HepG2 (cell line): ENCODE measurements around the gene ZNF618. TPM values are rescaled to one million over a fixed set of nuclear protein-coding genes. Genes with fewer than 3 reads are reported as not detected.

Experiments used
- ATAC-seq: fragments of 200-7000 bp; cut with Tn5 transposase; 3 replicates; pipeline ENCODE4 v1.9.1; 2020; ENCODE audit warnings: mild to moderate bottlenecking, moderate library complexity
- BruUV-seq: library from RNA; stranded (reverse); fragments of 400-500 nt; replicated peaks from 2 replicates; lab custom pipeline; 2021; lab: Mats Ljungman, UMichigan
- CTCF ChIA-PET: fragments of 300-600 bp; formaldehyde crosslinking; extraction: SDS; loops from one replicate; lab custom pipeline; 2021; ENCODE audit warnings: low total read pairs, inconsistent platforms, low intra/inter-chr PET ratio; lab: Yijun Ruan, JAX
- POLR2A ChIA-PET: fragments of 350-600 bp; sonication (Branson Sonifier 250); formaldehyde crosslinking; loops from one replicate; lab custom pipeline; 2020; ENCODE audit warnings: antibody characterized with exemption, inconsistent platforms; lab: Yijun Ruan, JAX
- DNase-seq: peaks from one replicate; pipeline ENCODE4 v3.0.0-alpha.2; 2015; ENCODE audit warnings: low spot score
- FAIRE-seq: peaks from 3 replicates; lab custom pipeline; 2011; peaks lifted over from hg19 to GRCh38; lab: Jason Lieb, UNC
- H2AFZ ChIP-seq: one replicate; pipeline ENCODE4 v1.6.1; 2011; ENCODE audit warnings: low read length, inconsistent platforms
- H3K27ac ChIP-seq: fragments of 300-600 bp; 3 replicates; pipeline ENCODE4 v1.8.0; 2011; ENCODE audit warnings: mixed run types, mild to moderate bottlenecking, mixed read lengths, low read length, inconsistent platforms; ENCODE audit not compliant: insufficient read depth; ENCODE audit errors: extremely low read length
- H3K27me3 ChIP-seq, 2 experiments: fragments of 200-600 bp in 1 of 2; 2 replicates in 1 of 2; 3 replicates in 1 of 2; pipeline versions ENCODE4 v1.6.0 to v1.8.0; 2011; ENCODE audit warnings: low read length in 2 of 2, mild to moderate bottlenecking in 2 of 2, moderate library complexity in 2 of 2, inconsistent platforms in 1 of 2; ENCODE audit not compliant: insufficient read depth in 2 of 2, control insufficient read depth in 1 of 2
- H3K36me3 ChIP-seq, 2 experiments: fragments of 200-600 bp in 1 of 2; replicated peaks in 1 of 2; 2 replicates in 1 of 2; 3 replicates in 1 of 2; pipeline versions ENCODE4 v1.5.1 to v1.8.0; 2011; ENCODE audit warnings: low read length in 2 of 2, inconsistent platforms in 1 of 2; ENCODE audit not compliant: insufficient read depth in 2 of 2, control insufficient read depth in 1 of 2
- H3K4me1 ChIP-seq: 2 replicates; pipeline ENCODE4 v1.5.1; 2012; ENCODE audit warnings: low read length, inconsistent platforms; ENCODE audit not compliant: insufficient read depth
- H3K4me2 ChIP-seq: 2 replicates; pipeline ENCODE4 v1.6.0; 2011; ENCODE audit warnings: low read depth, low read length, inconsistent platforms
- H3K4me3 ChIP-seq, 3 experiments: fragments of 200-600 bp in 1 of 3; sonication (generic), shearing (Covaris generic) in 1 of 3; replicated peaks in 1 of 3; 2 replicates each; pipeline ENCODE4 v1.5.1; 2011 to 2016; ENCODE audit warnings: low read length in 3 of 3, inconsistent platforms in 2 of 3, low read depth in 2 of 3, mild to moderate bottlenecking in 2 of 3, control low read depth in 1 of 3, mixed read lengths in 1 of 3; ENCODE audit not compliant: insufficient read depth in 1 of 3
- H3K79me2 ChIP-seq: one replicate; pipeline ENCODE4 v1.6.1; 2011; ENCODE audit warnings: low read length, inconsistent platforms; ENCODE audit not compliant: insufficient read depth
- H3K9ac ChIP-seq: 2 replicates; pipeline ENCODE4 v1.6.0; 2011; ENCODE audit warnings: mild to moderate bottlenecking, low read depth, low read length, inconsistent platforms; ENCODE audit not compliant: insufficient read depth
- H3K9me3 ChIP-seq: 2 replicates; pipeline ENCODE4 v1.5.1; 2012; ENCODE audit warnings: mild to moderate bottlenecking, low read length
- H4K20me1 ChIP-seq: 2 replicates; pipeline ENCODE4 v1.6.0; 2011; ENCODE audit warnings: inconsistent platforms, mild to moderate bottlenecking, low read length, moderate library complexity; ENCODE audit not compliant: insufficient read depth
- BHLHE40 ChIP-seq: IDR thresholded peaks from 2 replicates; pipeline ENCODE4 v1.6.1; 2011; ENCODE audit warnings: low read length, improper control_type of control experiment
- KLF12 ChIP-seq: sonication (generic); formaldehyde crosslinking; IDR thresholded peaks from 2 replicates; pipeline ENCODE4 v1.4.0; 2020; ENCODE audit warnings: missing genetic modification reagents, borderline replicate concordance
- ZIK1 ChIP-seq: sonication (generic); formaldehyde crosslinking; IDR thresholded peaks from 2 replicates; pipeline ENCODE4 v1.5.0; 2020; ENCODE audit warnings: mild to moderate bottlenecking, low read depth, missing genetic modification reagents, borderline replicate concordance
- ZNF317 ChIP-seq: sonication (generic); formaldehyde crosslinking; IDR thresholded peaks from 2 replicates; pipeline ENCODE4 v1.5.0; 2020; ENCODE audit warnings: mild to moderate bottlenecking, missing genetic modification reagents
- ZNF766 ChIP-seq: sonication (generic); formaldehyde crosslinking; IDR thresholded peaks from 2 replicates; pipeline ENCODE4 v1.5.0; 2020; ENCODE audit warnings: missing genetic modification reagents, borderline replicate concordance
- WGBS: methylation state at CpG from one replicate; pipeline ENCODE4 v1.1.6; 2017; ENCODE audit warnings: low lambda C conversion rate; 5-methylcytosine and 5-hydroxymethylcytosine counted together
- in situ Hi-C: cut with HindIII; loops from 2 replicates; pipeline ENCODE4 v1.10.0; 2017; ENCODE audit warnings: low pct_unique_long_range_greater_than_20kb; ENCODE audit not compliant: extremely low pct_ligation_motif_present
- intact Hi-C: fragments of 100-400 bp; cut with micrococcal nuclease; formaldehyde crosslinking; loops from one replicate; pipeline ENCODE4 v1.10.0; 2022; ENCODE audit not compliant: unreplicated experiment
- polyA plus RNA-seq, 8 experiments: library from polyadenylated mRNA; depleted of rRNA in 3 of 8; stranded (reverse) in 7 of 8; unstranded in 1 of 8; fragments of >200 nt; fragmentation: Illumina TruSeq in 4 of 8; extraction: Trizol in 4 of 8; gene quantifications; 2 replicates each; pipeline versions ENCODE4 v1.2.1 to v1.2.3, GENCODE V29; 2011 to 2016; ENCODE audit warnings: low read depth in 4 of 8, missing spikeins in 1 of 8, mixed read lengths in 1 of 8; ENCODE audit not compliant: insufficient read depth in 1 of 8
- total RNA-seq, 5 experiments: library from RNA; depleted of rRNA; stranded (reverse); fragments of >200 nt; fragmentation: Illumina TruSeq; extraction: Trizol; gene quantifications; 2 replicates each; pipeline ENCODE4 v1.2.3, GENCODE V29; 2016; ENCODE audit warnings: low read depth in 1 of 5
- TF ChIP-seq, protein P1 (sequence below): sonication (generic); formaldehyde crosslinking; IDR thresholded peaks from 2 replicates; pipeline ENCODE4 v1.5.0; 2020; ENCODE audit warnings: missing genetic modification reagents
- TF ChIP-seq, protein P2 (sequence below): IDR thresholded peaks from 2 replicates; pipeline ENCODE4 v1.6.1; 2016; ENCODE audit warnings: low read depth, missing genetic modification reagents, missing compliant biosample characterization

Gene ZNF618
- total and polyA plus RNA-seq, 2 of the 13 experiments (the other 11 are each of a cell fraction or from before 2014, with no cell fraction given): 0.07 TPM

DNA sequence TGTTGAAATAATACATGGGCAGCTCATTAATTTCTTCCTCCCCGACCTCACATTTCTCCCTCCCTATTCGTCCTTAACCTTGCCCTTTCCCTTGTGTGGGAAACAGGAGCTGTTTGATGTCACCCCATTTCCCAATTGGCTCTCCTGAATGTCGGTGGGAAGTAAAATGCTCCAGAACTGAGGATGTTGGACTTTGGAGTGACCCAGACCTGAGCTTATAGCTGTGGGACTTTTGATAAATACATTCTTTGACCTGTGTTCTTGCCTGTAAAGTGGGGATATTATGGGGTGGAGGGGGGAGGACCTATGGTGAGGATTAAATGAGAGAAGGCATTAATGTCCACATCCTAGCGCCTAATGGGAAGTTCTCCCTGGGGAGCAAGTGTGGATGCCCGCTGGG lies 91.3 kb downstream of the ZNF618 start (continued):
- TF ChIP-seq, protein P1, sequence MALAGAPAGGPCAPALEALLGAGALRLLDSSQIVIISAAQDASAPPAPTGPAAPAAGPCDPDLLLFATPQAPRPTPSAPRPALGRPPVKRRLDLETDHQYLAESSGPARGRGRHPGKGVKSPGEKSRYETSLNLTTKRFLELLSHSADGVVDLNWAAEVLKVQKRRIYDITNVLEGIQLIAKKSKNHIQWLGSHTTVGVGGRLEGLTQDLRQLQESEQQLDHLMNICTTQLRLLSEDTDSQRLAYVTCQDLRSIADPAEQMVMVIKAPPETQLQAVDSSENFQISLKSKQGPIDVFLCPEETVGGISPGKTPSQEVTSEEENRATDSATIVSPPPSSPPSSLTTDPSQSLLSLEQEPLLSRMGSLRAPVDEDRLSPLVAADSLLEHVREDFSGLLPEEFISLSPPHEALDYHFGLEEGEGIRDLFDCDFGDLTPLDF (CRISPR knock-in tag): no peak
- TF ChIP-seq, protein P2, sequence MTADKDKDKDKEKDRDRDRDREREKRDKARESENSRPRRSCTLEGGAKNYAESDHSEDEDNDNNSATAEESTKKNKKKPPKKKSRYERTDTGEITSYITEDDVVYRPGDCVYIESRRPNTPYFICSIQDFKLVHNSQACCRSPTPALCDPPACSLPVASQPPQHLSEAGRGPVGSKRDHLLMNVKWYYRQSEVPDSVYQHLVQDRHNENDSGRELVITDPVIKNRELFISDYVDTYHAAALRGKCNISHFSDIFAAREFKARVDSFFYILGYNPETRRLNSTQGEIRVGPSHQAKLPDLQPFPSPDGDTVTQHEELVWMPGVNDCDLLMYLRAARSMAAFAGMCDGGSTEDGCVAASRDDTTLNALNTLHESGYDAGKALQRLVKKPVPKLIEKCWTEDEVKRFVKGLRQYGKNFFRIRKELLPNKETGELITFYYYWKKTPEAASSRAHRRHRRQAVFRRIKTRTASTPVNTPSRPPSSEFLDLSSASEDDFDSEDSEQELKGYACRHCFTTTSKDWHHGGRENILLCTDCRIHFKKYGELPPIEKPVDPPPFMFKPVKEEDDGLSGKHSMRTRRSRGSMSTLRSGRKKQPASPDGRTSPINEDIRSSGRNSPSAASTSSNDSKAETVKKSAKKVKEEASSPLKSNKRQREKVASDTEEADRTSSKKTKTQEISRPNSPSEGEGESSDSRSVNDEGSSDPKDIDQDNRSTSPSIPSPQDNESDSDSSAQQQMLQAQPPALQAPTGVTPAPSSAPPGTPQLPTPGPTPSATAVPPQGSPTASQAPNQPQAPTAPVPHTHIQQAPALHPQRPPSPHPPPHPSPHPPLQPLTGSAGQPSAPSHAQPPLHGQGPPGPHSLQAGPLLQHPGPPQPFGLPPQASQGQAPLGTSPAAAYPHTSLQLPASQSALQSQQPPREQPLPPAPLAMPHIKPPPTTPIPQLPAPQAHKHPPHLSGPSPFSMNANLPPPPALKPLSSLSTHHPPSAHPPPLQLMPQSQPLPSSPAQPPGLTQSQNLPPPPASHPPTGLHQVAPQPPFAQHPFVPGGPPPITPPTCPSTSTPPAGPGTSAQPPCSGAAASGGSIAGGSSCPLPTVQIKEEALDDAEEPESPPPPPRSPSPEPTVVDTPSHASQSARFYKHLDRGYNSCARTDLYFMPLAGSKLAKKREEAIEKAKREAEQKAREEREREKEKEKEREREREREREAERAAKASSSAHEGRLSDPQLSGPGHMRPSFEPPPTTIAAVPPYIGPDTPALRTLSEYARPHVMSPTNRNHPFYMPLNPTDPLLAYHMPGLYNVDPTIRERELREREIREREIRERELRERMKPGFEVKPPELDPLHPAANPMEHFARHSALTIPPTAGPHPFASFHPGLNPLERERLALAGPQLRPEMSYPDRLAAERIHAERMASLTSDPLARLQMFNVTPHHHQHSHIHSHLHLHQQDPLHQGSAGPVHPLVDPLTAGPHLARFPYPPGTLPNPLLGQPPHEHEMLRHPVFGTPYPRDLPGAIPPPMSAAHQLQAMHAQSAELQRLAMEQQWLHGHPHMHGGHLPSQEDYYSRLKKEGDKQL (CRISPR knock-in tag): no peak
- TF ChIP-seq ZIK1 (no peak), BHLHE40 (no peak), KLF12 (CRISPR knock-in tag) (no peak)

DNA sequence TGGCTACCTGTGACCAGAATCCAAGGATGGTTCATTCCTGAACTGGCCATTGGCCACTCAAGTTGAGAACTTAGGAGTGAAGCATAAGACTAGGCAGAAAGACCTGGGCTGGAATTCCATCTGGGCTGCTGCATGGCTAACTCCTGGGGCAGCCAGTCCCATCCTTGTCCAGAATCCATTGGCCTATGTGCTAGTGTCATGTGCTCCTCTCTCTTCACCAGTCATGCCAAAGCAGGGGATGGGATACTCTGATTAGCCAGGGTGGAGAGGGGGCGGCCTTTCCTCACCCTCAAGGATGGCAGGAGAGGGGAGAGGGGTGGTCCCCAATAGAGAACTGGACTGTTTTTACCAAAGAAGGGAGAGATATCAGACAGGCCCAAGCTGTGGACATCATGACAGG lies 93.2 kb downstream of the ZNF618 start:
- Histone ChIP-seq H4K20me1 (no peaks in the 10 kb centered on the region), H3K79me2 (no peaks in the 10 kb centered on the region), H3K4me1 (peaks cover 19% of the 10 kb centered on the region), H2AFZ (no peak overlapping the region), H3K4me2 (no peak overlapping the region), H3K9me3 (no peaks in the 10 kb centered on the region), H3K36me3 (no peaks in the 10 kb centered on the region), H3K27ac (no peak overlapping the region), H3K9ac (no peak overlapping the region), H3K27me3 (peaks cover 1 to 14% of the 10 kb centered on the region in 2 experiments; a peak in 1 of 5 replicates), H3K4me3 (no peak overlapping the region)
- no TSS peak for BruUV-seq
- ChIA-PET CTCF (no interaction called here), POLR2A (no interaction called here)
- ATAC-seq (no peak), FAIRE-seq (no peak), DNase-seq (no peak)
- no peak for TF ChIP-seq ZNF766 (CRISPR knock-in tag)
- TF ChIP-seq ZNF317: peak; percentile 95
- WGBS: 15% methylated on average over 1 of the region's 1 CpG
- intact Hi-C loops (loop anchor here (10.0 kb wide), 1 partner anchor 55 kb away; no protein-coding TSS in a partner anchor), in situ Hi-C loops (no loop called here)
